Breast epithelium (tissue), 3 donors: ENCODE results near the gene ARHGEF2.

Experiments
- POLR2A ChIP-seq: fragments of 450-650 bp; IDR thresholded peaks from one replicate; pipeline ENCODE4 v1.6.1; 2016; ENCODE audit warnings: antibody characterized with exemption, mild to moderate bottlenecking, moderate library complexity
- POLR2AphosphoS5 ChIP-seq, 3 donors: sonication (generic); formaldehyde crosslinking; IDR thresholded peaks; one replicate each; pipeline ENCODE4 v1.6.1; 2017; ENCODE audit warnings: antibody characterized with exemption in 3 of 3
- TF ChIP-seq, protein P1 (sequence below), 3 donors: fragments of 450-650 bp; IDR thresholded peaks; one replicate each; pipeline ENCODE4 v1.5.1; 2016 to 2017; ENCODE audit warnings: antibody characterized with exemption in 3 of 3, mild to moderate bottlenecking in 3 of 3, moderate library complexity in 3 of 3

DNA sequence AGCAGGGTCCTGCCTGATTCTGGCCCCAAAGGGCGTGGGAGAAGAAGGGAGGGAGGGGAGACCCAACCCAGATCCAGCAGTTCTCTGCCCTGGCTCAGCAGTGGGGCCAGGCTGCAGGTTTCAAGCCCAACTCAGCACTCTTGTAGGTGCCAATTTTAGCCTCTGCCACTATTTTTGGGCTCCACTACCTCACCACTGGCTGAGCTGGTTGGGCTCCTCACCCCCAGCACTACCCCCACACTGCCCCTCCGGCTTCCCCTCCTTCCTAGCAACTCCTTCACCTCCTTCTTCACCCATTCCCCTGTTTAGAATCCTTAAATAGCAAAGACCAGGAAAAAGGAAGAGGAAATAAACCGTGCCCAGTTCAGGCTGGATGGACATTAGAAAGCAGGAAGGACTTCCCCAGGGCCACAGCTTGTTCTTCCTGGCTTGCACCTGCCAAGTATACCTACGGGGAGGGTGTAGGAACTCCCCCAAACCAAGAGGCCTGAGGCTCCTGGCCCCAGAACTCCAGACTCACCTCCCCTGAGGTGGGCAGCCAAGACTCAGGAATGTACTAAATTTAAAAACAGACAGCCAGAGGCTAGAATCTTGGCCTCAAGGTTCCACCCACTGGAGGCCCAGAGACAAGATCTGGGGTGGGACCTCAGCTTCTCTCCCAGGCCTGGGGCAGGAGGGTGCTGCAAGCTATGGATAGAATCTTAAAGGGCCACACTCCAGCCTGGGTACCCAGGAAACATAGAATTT, 1.4 kb upstream of the ARHGEF2 start:
- TF ChIP-seq, protein P1, sequence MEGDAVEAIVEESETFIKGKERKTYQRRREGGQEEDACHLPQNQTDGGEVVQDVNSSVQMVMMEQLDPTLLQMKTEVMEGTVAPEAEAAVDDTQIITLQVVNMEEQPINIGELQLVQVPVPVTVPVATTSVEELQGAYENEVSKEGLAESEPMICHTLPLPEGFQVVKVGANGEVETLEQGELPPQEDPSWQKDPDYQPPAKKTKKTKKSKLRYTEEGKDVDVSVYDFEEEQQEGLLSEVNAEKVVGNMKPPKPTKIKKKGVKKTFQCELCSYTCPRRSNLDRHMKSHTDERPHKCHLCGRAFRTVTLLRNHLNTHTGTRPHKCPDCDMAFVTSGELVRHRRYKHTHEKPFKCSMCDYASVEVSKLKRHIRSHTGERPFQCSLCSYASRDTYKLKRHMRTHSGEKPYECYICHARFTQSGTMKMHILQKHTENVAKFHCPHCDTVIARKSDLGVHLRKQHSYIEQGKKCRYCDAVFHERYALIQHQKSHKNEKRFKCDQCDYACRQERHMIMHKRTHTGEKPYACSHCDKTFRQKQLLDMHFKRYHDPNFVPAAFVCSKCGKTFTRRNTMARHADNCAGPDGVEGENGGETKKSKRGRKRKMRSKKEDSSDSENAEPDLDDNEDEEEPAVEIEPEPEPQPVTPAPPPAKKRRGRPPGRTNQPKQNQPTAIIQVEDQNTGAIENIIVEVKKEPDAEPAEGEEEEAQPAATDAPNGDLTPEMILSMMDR (IDR thresholded peaks at IDR 0.05), result no peak
- peak; percentile 1 for TF ChIP-seq POLR2A
- TF ChIP-seq POLR2AphosphoS5 (IDR thresholded peaks at IDR 0.05), result no peak
